Islet of Langerhans (tissue), 1 donor: ENCODE measurements around the gene FZD4.
A peak's percentile ranks its signal among the peaks of the same experiment; 100 is the strongest.
"Not testable (repeated sequence)": the region's sequence is repeated elsewhere in the genome, so short reads cannot be mapped to it uniquely, and the experiment has no call there.

Experiments
- FAIRE-seq: peaks from one replicate; lab custom pipeline; 2011; peaks lifted over from hg19 to GRCh38; lab: Jason Lieb, UNC

FZD4 gene

DNA sequence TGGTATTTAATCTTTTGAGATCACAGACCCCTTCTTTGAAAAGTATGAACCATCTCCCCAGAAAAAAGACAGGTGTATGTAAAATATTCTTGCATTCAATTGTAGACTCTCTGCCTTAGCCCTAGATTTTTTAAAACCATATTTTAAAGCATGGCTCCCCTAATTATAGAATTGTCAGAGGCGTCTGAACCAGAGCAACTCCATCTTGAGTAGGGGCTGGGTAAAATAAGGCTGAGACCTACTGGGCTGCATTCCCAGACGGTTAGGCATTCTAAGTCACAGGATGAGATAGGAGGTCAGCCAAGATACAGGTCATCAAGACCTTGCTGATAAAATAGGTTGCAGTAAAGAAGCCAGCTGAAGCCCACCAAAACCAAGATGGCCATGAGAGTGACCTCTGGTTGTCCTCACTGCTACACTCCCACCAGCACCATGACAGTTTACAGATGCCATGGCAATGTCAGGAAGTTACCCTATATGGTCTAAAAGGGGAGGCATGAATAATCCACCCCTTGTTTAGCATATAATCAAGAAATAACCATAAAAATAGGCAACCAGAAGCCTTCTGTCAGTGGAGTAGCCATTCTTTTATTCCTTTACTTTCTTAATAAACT lies 17.9 kb downstream of the FZD4 start:
- not testable (repeated sequence) for FAIRE-seq

GRCh38 chr11:86934926-86935579 lies 20.1 kb downstream of the FZD4 start:
- FAIRE-seq, result no peak

DNA sequence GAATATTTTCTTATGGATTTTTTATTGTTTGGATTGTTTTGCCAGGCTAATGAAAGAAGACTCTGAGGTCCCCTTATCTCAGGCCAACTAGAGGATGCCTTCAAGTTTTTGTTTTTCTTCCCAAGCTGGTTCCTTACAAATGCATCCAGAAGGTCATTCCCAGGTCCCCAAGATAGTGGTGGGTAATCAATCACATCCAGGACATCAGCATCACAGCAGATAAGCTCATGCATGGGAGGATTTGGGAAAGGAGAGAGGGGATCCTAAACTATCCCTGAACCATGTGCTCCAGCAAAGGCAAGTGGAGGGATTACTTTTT lies 20.7 kb downstream of the FZD4 start:
- no peak for FAIRE-seq

GRCh38 chr11:86933891-86934581 lies 21.2 kb downstream of the FZD4 start:
- FAIRE-seq, result no peak

GRCh38 chr11:86932924-86933875 lies 22.0 kb downstream of the FZD4 start:
- no peak for FAIRE-seq

- FAIRE-seq, result no peak
These were observed 23.0 kb downstream of the FZD4 start for GRCh38 chr11:86932259-86932585.

- no peak for FAIRE-seq
These were observed 23.5 kb downstream of the FZD4 start for GRCh38 chr11:86931548-86932258.

- FAIRE-seq, result no peak
These were observed 24.1 kb downstream of the FZD4 start for GRCh38 chr11:86930957-86931547.

GRCh38 chr11:86926975-86927374 lies 28.2 kb downstream of the FZD4 start:
- FAIRE-seq, result no peak

- FAIRE-seq, result no peak
These were observed 31.0 kb downstream of the FZD4 start for GRCh38 chr11:86923999-86924766.

GRCh38 chr11:86922225-86922624 lies 33.0 kb downstream of the FZD4 start:
- no peak for FAIRE-seq

DNA sequence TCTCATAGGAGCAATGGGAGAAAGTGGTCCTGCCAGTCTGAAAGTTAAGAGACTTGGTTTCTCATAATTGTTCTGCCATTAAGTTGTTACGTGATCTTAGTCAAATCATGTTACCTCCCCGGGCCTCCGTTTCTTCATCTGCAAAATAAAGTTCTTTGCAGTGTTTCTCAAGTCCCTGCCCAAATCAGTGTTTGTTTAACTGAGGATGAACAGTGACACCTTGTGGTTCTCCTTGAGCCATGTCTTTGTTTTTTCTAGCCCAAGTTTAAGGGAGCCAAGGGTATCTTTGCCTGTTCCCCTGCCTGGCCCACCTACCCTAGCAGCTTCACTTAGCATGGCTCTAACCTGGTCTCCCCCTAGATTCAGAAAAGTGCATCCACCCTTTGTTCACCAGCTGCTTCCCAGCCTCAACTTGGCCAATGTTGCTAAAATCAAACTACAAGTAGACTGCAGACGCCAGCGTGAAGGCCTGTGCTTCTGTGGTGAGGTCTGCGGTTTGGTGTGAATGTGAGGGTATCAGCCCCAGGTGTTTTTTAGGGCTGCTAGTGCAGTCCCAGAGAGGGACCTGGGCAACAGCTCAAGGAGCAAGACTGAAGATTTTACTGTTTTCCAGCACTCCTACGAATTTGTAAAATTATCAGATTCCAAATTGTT lies 35.5 kb downstream of the FZD4 start:
- peak; percentile 92 for FAIRE-seq

DNA sequence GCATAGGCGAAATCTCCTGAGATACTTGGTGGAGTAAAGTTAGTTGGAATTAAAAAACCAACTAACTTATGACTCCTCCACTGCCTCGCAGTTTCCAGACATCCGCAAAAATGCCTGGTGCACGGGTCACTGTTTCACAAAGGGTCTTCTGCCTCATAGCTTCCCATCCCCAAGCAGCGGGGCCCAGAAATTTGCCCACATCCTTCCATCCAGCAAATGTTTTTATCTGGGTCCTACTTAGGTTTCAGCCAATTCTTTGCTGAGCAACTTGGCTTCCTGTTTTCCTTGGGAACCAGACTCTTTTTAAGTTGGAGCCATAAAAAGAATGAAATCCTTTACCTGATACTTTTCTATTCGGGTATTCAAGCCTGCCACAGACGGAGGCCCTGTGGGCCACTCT lies 36.2 kb downstream of the FZD4 start:
- FAIRE-seq, result no peak

DNA sequence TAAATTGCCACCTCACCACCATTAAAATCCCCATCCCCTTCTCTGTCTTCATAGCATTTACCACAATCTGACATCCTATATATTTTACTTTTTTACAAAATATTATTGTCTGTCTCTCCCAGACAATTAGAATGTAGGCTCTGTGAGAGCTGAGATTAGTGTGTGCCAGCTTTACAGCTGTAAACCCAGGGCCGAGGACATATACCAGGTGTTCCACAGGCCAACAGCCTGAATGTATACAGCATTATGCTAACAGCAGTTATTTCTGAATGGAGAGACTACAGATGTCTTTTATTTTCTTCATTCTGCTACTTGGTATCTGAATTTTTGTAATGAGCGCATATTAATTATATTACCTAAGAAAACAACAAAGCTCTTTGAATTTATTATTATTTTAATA lies 36.7 kb downstream of the FZD4 start:
- FAIRE-seq, result no peak

GRCh38 chr11:86917589-86917988 lies 37.6 kb downstream of the FZD4 start:
- no peak for FAIRE-seq

GRCh38 chr11:86916330-86916729 lies 38.9 kb downstream of the FZD4 start:
- FAIRE-seq, result no peak

GRCh38 chr11:86915850-86916249 lies 39.3 kb downstream of the FZD4 start:
- not testable (repeated sequence) for FAIRE-seq

GRCh38 chr11:86914865-86915519 lies 40.2 kb downstream of the FZD4 start:
- no peak for FAIRE-seq

DNA sequence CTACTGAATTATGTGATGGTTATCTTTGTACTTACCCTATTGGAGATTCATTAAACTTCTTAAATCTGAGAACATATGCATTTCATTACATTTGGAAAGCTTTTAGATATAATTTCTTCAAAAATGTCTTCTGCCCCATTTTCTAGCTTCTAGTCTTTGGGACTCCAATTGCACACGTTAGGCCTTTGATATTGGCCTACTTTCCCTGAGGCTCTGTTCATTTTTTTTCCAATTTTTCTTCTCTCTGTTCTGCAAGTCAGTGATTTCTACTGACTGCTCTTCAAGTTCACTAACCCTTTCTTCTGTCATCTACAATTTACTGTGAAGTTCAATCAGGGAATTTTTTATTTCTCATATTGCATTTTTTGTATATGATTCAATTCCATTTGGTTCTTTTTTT lies 43.0 kb downstream of the FZD4 start:
- FAIRE-seq, result no peak

GRCh38 chr11:86910592-86910991 lies 44.6 kb downstream of the FZD4 start:
- no peak for FAIRE-seq
